ENCODE measurements around the gene APBA1. TPM values are rescaled to one million over a fixed set of nuclear protein-coding genes. Genes with fewer than 3 reads are reported as not detected.

APBA1 gene
- total and polyA plus RNA-seq, 2 donors (not counting 1 experiment from before 2014, with no cell fraction given), result 0.01 to 0.05 TPM

GRCh38 chr9:69715825-69716224 lies 43.7 kb upstream of the APBA1 start:
- no CpG with 5 or more reads among the region's 1 CpG for WGBS (ENCODE audit: insufficient coverage)
- H3K4me3 ChIP-seq (ENCODE audit: control extremely low read depth in 1 of 5, extremely low read depth in 1 of 5, insufficient read depth in 1 of 5, low read depth in 2 of 5, low read length in 4 of 5), result no peak overlapping the region
- DNase-seq (no peak), ATAC-seq (ENCODE audit: low read depth) (no peak)
- no peaks in the 10 kb centered on the region for H3K9me3 ChIP-seq (ENCODE audit: control extremely low read depth in 1 of 3, control insufficient read depth in 2 of 3, insufficient read depth in 1 of 3, low read length in 2 of 3)
- no peaks in the 10 kb centered on the region for H3K4me1 Mint-ChIP-seq
- H3K79me2 ChIP-seq (ENCODE audit: control insufficient read depth, insufficient read depth, low read length), result no peaks in the 10 kb centered on the region
- no peaks in the 10 kb centered on the region for H3K4me1 ChIP-seq (ENCODE audit: control insufficient read depth in 2 of 2, insufficient read depth in 2 of 2, low read length in 2 of 2)
- H3K9ac ChIP-seq (ENCODE audit: low read length), result no peak overlapping the region
- H3K27me3 Mint-ChIP-seq, result no peaks in the 10 kb centered on the region
- peaks cover 0 to 28% of the 10 kb centered on the region in 2 experiments for H3K36me3 ChIP-seq (replicated peaks in 1 of 2; ENCODE audit: control extremely low read depth in 1 of 2, control insufficient read depth in 1 of 2, extremely low read depth in 1 of 2, insufficient read depth in 2 of 2, low read length in 1 of 2)
- CTCF ChIA-PET, result no interaction called here
- POLR2A ChIA-PET, result no interaction called here
- no peak overlapping the region for H3K4me3 Mint-ChIP-seq
- no peak overlapping the region for H3K27ac ChIP-seq (ENCODE audit: low read length in 2 of 2)
- no peak overlapping the region for H3K27ac Mint-ChIP-seq
- no peak overlapping the region for H3K4me2 ChIP-seq (replicated peaks; ENCODE audit: low read depth, low read length, poor library complexity, severe bottlenecking)
- intact Hi-C loops (cut with micrococcal nuclease), result no loop called here
- no peak overlapping the region for H2AFZ ChIP-seq (ENCODE audit: insufficient read depth, low read depth, low read length, poor library complexity, severe bottlenecking)
- no peaks in the 10 kb centered on the region for H3K27me3 ChIP-seq (replicated peaks in 1 of 4; ENCODE audit: control extremely low read depth in 1 of 4, control insufficient read depth in 3 of 4, insufficient read depth in 4 of 4, low read length in 3 of 4)
- H4K20me1 ChIP-seq (ENCODE audit: control insufficient read depth, insufficient read depth, low read length, poor library complexity, severe bottlenecking), result no peaks in the 10 kb centered on the region
- H3K9me3 Mint-ChIP-seq (ENCODE audit: insufficient read depth), result no peaks in the 10 kb centered on the region
- no peak for TF ChIP-seq EZH2 (IDR thresholded peaks at IDR 0.05; ENCODE audit: borderline replicate concordance, insufficient read depth, low read depth, low read length, poor library complexity, severe bottlenecking)
- no peak for TF ChIP-seq CTCF (IDR thresholded peaks at IDR 0.05)

DNA sequence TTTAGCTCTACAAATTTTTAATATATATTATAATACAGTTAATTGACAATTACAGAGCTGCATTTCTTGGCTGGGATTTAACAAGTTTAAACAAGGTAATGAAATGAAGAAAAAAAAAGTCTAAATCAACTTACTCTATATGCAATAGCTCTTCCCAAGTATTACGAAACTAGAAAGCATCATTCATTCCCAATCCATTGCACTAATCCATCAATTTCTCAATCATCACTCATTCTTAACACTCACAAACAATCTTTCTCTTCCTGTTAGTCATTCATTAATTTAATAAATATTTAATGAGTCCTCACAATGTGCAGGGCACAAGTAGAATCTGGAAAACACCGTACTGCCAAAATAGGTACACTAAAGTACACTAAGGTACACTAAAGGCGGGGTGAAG lies 42.9 kb upstream of the APBA1 start:
- Histone ChIP-seq H3K4me2 (replicated peaks; ENCODE audit: low read depth, low read length, poor library complexity, severe bottlenecking) (no peak overlapping the region), H3K9ac (ENCODE audit: low read length) (no peak overlapping the region), H3K9me3 (ENCODE audit: control extremely low read depth in 1 of 3, control insufficient read depth in 2 of 3, insufficient read depth in 1 of 3, low read length in 2 of 3) (no peaks in the 10 kb centered on the region), H3K4me1 (ENCODE audit: control insufficient read depth in 2 of 2, insufficient read depth in 2 of 2, low read length in 2 of 2) (no peaks in the 10 kb centered on the region), H3K27me3 (replicated peaks in 1 of 4; ENCODE audit: control extremely low read depth in 1 of 4, control insufficient read depth in 3 of 4, insufficient read depth in 4 of 4, low read length in 3 of 4) (no peaks in the 10 kb centered on the region), H3K27ac (ENCODE audit: low read length in 2 of 2) (no peak overlapping the region), H4K20me1 (ENCODE audit: control insufficient read depth, insufficient read depth, low read length, poor library complexity, severe bottlenecking) (no peaks in the 10 kb centered on the region), H3K79me2 (ENCODE audit: control insufficient read depth, insufficient read depth, low read length) (no peaks in the 10 kb centered on the region), H3K4me3 (ENCODE audit: control extremely low read depth in 1 of 5, extremely low read depth in 1 of 5, insufficient read depth in 1 of 5, low read depth in 2 of 5, low read length in 4 of 5) (no peak overlapping the region), H2AFZ (ENCODE audit: insufficient read depth, low read depth, low read length, poor library complexity, severe bottlenecking) (no peak overlapping the region), H3K36me3 (replicated peaks in 1 of 2; ENCODE audit: control extremely low read depth in 1 of 2, control insufficient read depth in 1 of 2, extremely low read depth in 1 of 2, insufficient read depth in 2 of 2, low read length in 1 of 2) (peaks cover 4 to 25% of the 10 kb centered on the region in 2 experiments)
- Mint-ChIP-seq H3K4me1 (no peaks in the 10 kb centered on the region), H3K9me3 (ENCODE audit: insufficient read depth) (no peaks in the 10 kb centered on the region), H3K27me3 (no peaks in the 10 kb centered on the region), H3K4me3 (no peak overlapping the region), H3K27ac (no peak overlapping the region)
- DNase-seq, result no peak
- WGBS (ENCODE audit: insufficient coverage), result no CpG with 5 or more reads among the region's 3 CpGs
- ChIA-PET CTCF (no interaction called here), POLR2A (no interaction called here)
- ATAC-seq (ENCODE audit: low read depth), result no peak
- TF ChIP-seq CTCF (IDR thresholded peaks at IDR 0.05) (no peak), EZH2 (IDR thresholded peaks at IDR 0.05; ENCODE audit: borderline replicate concordance, insufficient read depth, low read depth, low read length, poor library complexity, severe bottlenecking) (no peak)
- intact Hi-C loops (cut with micrococcal nuclease), result no loop called here

Data from B cell (primary cell).